ENCODE measurements around the gene SH3PXD2A.

SH3PXD2A gene

DNA sequence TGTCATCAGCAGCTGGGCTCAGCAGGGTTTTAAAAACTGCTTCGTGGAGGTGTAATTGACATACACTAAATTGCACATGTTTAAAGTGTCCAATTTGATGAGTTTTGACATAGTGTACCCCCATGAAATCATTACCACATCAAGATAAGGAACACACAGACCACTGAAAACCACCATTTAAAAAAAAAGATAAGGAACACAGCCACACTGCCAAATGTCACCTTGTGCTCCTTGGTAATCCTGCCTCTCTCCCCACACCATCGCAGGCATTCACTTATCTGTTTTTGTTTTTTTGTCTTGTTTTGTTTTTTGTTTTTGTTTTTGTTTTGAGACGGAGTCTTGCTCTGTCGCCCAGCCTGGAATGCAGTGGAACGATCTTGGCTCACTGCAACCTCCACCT, 286.9 kb downstream of the SH3PXD2A start:
- DNase-seq (ENCODE audit: low read depth in 1 of 2, low spot score in 1 of 2) = no peak

DNA sequence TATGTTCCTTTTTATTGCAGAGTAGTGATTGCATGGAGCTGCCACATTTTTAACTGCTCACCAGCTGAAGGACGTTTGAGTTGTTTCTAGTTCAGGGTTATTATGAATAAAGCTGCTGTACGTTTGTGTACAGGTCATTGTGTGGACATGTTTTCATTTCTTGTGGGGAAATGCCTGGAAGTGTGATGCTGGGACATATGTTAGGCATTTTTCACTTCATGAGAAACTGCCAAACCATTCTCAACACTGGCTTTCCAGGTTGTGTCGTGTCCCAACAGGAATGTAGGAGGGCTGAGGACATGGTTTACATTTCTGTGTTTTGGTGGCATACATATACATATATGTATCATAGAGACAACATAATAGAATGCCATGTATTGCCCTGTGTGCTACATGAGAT, 288.8 kb downstream of the SH3PXD2A start:
- DNase-seq (ENCODE audit: low read depth in 1 of 2, low spot score in 1 of 2) = no peak

DNA sequence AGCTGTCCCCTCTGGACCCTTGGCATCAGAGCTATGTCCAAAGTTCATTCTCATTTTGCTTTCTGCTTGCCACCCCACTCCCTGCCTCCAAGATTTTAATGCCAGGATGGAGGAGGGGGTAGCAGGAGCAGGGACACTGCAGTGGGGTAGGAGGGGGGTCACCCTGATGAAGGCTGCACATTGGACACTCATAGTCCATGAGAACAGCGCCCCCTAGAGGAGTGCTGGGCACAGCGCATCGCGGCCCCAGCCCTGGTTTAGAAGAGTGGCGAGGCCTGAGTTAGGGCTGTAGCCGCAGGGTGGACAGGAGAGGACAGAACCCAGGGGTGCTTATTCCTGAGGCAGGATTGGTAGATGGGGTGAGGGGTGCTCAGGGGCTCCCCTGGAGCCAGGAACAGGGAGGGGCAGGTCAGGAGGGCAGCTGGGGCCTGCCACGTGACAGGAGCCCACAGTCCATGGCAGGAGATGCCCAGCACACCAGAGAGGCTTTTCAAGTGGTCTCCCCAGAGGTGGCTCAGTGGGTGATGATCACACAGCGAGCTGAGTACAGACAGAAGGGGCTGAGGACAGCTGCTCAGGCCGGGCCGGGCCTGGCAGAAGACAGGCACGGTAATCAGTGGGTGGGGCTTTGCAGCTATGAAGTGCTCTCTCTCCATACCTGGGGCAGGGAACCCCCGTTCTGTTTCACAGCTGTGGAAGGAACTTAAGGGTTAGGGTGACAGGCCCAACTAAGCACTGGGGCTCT, 290.4 kb downstream of the SH3PXD2A start:
- no peak for DNase-seq (ENCODE audit: low read depth in 1 of 2, low spot score in 1 of 2)

DNA sequence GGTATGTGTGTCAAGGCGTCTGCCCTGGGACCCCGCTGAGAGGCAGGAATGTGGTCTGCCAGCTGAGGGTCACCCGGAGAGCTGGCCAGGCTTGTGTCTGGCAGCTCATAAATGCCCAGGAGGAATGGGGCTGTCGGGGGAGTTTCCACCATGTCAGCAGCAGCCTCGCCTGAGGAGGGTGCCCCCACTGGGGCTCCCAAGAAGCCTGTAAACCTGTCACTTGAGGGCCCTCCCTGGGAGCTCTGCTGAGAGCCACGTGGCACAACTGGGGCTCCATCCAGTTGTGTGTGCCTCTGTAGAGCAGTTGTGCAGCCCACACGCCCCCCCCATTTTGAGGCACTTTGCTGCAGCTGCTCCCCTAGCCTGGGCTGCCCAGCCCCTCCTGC, 291.3 kb downstream of the SH3PXD2A start:
- DNase-seq (ENCODE audit: low read depth in 1 of 2, low spot score in 1 of 2) = no peak

DNA sequence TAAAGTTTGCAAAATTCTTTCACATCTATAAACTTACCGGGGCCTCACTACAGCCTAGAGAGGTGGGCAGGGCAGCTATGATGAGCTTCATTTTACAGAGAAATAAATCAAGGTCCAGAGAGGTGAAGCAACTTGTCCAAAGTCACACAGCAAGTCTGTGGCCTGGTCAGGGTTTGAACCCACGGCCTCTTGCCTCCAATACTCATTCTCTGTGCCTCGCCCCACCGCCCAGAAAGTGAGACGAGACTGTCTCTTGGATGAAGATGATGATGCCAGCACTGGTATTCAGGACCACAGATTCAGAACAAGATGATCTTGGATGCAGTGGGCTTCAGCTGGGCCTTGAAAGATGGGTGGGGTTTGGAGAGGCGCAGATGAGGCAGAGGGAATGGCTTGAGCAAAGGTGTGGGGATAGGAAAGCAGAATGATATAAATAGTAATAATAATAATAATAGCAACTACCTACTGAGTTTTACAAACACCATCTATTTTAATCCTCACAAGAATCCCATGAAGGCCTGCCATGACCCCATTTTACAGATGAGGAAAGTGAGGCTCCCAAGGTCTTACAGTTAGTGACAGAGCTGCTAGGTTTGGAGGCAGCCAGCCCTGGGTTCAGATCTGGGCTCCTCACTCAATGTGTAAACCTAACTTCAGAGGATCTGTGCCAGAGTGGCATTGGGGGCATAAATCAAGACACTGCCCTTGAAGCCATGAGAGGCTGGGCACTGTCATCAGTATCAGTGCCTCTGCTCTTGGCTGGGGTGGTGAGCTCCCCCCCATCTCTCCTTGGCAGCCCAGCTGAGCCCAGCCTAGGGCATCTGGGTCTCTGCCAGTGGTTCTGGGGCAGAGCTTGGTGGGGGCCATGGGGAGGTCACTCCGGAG, 291.9 kb downstream of the SH3PXD2A start:
- DNase-seq (ENCODE audit: low read depth in 1 of 2, low spot score in 1 of 2) = no peak

DNA sequence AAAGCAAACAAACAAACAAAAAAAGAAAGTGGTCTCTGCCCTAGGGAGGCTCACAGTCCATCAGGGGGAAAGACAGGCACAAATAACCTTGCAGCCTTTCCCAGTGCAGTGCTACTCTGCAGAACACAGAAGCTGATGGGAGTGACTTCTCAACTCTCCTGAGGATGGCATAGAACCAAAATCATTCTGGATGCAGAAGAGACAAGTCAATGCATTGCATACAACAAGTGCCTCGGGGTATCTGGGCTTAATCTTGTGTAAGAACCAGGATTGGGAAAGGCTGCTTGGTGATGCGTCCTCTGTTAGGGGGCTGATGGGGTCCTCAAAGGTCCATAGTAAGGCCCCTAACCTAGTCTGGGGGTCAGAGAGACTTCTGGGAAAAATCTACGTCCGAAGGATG, 293.0 kb downstream of the SH3PXD2A start:
- no peak for DNase-seq (ENCODE audit: low read depth in 1 of 2, low spot score in 1 of 2)

DNA sequence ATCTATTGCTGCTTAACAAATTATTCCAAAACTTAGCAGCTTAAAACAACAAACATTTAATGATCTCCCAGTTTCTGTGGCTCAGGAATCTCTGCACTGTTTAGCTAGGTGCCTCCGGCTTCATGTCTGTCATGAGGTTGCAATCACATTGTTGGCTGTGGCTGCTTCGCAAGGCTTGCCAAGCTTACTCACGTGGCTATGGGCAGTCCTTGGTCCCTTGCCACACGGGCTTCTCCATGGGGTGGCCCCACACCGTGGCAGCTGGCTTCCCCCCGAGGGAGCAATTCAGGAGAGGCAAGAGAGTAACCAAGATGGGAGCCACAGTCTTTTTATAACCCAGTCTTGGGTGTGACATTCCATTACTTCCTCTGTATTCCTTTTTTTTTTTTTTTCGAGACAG, 294.5 kb downstream of the SH3PXD2A start:
- no peak for DNase-seq (ENCODE audit: low read depth in 1 of 2, low spot score in 1 of 2)

DNA sequence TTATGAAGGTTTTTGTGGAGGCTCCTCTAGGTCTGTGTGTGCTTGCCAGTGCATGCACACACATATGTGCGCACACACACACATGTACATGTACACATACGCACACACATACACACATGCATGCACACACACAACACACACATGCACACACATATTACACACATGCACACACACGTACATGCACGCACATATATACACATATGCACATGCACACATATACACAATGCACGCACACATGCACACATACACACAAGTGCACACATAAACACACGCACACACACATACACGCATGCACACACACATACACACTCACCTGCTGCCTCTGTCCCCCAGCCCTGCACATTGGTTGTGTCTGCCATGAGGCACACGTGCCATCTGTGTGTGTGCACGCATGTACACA, 295.6 kb downstream of the SH3PXD2A start:
- no peak for DNase-seq (ENCODE audit: low read depth in 1 of 2, low spot score in 1 of 2)

DNA sequence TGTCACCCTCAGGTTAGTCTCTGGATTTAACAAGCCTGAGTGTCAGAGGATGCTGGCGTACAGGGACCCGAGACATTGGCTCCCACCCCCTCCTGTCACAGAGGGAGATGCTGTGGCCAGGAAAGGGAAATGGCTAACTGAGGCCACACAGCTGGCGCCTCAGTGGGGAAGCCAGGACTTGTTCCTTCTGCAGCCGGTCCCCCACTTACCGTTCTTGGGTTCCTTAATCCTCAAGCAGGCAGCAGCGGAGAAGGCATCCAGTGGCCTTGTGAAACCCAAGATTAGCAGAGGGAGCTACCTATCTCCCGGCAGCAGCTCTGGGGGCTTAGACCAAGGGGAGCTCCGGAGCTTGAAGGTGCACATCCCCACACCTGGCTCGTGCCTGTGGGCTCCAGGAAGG, 296.5 kb downstream of the SH3PXD2A start:
- DNase-seq (ENCODE audit: low read depth in 1 of 2, low spot score in 1 of 2) = no peak

DNA sequence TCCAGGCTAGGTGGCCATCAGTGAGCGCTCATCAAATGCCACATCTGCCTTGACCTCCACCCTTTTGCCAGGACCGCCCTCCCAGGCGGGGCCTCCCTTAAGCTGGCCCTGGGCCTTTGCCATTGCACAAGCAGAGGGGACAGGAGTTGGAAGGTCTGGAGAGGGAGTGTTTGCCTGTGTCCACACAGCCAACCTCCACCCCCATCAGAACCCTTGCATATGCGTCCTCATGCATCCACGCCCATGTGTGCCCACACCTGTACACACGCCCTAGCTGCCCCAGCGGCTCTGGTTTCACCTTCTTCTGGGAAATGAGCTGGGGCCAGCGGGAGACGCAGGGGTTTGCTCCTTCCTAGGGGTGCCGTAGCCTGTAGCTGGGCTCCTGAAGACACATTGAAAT, 297.9 kb downstream of the SH3PXD2A start:
- no peak for DNase-seq (ENCODE audit: low read depth in 1 of 2, low spot score in 1 of 2)

DNA sequence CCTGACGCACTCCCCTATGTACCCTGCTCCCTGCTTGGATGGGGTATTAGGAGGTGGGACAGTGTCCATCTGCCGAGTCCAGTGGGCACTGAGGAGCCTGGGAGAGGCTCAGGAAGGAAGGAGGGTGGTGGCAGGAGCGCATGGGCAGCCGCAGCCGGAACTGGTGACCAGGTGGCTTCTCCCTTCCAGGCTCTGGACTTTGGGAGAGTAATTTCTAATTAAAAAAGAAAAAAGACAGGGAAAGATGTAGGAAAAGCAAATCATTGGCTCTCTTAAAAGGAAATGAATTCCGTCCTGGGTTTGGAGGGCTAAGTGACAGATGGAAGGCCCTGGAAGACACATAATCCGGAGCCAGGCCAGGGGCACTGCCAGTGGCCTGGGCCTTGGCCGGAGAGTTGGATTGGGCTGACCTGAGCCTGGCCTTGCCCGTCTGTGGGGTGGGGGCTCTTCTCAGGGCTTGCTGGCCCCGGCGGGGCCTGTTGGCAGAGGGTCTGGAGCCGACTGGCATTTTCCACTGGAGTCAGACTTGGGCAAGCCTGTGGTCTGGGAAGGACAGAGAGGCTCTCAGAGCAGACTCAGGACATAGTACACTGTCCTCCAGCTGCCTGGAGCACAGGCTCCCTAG, 298.9 kb downstream of the SH3PXD2A start:
- no peak for DNase-seq (ENCODE audit: low read depth in 1 of 2, low spot score in 1 of 2)

DNA sequence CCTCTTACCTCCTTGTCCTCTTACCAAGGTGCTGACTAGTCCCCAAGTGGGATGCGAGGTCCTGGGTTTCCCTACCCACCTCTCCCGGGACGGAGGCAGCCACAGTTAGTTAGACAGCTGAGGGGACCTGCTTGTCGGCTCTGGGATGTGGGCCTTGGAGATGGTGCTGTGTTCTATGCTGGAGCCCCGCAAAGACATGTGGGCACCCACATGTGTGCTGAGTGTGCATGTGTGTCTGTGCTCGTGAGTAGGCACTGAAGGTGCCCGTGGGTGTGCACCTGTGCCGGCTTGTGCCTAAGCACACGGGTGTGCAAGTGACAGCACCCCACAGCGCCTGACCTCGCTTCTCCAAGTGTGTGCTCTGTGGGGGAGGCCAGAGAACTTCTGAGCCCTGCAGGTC, 299.7 kb downstream of the SH3PXD2A start:
- DNase-seq (ENCODE audit: low read depth in 1 of 2, low spot score in 1 of 2) = no peak

DNA sequence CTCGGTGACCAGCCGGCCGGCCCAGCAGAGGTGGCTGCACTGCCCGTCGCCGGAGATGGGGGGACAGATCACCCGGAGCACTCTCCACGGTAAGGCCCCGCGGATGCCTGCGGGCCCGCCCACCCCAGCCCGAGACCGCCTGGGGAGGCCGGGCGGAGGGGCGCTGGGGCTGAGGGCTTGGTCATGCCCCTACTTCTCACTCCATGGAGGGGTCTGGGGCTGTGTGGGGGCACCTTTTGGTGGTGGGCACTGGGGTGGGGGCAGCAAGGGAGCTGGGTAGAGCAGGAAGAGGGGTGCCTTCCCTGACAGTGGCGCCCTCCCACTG, 300.1 kb downstream of the SH3PXD2A start:
- no peak for DNase-seq (ENCODE audit: low read depth in 1 of 2, low spot score in 1 of 2)

DNA sequence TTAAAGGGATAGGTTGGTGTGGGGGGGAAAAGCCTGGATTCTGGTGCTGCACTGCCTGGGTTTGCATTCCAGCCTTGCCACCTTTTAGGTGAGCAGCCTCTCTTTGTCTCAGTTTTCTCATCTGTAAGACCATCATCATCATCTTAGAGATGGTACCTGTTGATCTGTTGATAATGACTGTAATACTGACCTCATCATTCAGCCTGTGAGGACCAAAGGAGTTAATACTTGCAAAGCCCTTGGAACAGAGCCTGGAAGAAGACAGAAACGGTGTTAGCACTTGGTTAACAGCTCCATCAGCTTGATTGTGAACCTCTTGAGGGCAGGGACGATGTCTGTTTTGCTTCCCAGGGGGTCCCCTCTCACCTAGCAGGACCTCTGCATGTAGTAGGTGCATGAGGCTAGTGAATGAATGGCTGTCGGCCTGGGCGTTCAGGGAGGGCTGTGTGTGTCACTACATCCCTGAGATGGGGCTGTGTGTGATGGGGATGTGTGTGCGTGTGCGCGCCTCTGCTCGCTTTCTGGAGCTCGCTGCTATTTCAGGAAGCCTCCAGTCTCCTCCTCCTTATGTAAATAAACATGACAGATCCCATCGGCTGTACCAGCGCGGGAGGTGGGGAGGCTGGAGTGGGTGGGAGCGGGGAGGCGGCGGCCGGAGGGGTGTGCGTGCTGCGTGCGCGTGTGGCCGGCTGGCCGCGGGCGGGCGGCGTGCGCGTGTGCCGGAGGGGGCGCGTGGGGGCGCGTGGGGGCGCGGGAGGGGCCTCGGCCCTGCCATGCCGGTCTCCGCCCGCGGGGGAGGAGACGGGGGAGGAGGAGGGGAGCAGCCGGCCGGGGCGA, 300.7 kb downstream of the SH3PXD2A start:
- DNase-seq (ENCODE audit: low read depth in 1 of 2, low spot score in 1 of 2) = no peak

DNA sequence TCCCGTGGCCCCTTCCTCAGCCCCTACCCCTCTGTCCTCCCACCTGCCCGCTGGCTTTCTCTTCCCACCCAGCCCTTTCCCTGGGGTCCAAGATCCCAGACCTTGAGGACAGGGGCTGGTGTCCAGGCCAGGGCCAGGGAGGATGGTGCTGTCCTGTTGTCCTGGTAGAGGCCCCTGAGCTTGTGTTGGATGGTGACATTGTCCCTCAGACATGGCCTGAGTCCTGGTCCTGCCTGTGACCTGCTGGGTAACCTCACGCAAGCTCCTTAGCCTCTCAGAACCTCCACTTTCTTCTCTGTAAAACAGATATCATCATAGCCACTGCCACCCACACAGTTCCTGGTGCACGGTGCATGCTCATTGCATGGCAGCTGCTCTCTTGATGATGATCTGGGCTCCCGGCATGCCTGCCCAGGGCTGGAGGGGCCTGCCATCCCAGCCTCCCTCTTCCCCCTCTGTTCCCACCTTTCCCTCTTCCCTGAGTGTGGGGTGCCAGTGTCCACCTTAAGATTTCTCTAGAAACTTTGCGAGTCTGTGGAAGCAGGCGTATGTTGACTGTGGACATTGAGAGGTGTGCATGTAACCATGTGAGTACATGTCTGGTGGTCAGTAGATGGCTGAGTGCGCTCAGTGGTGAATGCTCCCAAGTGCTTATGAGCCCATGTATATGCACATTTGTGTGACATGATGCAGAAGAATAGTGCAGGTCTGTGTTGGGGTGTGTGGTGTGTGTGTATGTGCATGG, 301.5 kb downstream of the SH3PXD2A start:
- DNase-seq (ENCODE audit: low read depth in 1 of 2, low spot score in 1 of 2) = peak in 1 of 2 donors; percentile 5

DNA sequence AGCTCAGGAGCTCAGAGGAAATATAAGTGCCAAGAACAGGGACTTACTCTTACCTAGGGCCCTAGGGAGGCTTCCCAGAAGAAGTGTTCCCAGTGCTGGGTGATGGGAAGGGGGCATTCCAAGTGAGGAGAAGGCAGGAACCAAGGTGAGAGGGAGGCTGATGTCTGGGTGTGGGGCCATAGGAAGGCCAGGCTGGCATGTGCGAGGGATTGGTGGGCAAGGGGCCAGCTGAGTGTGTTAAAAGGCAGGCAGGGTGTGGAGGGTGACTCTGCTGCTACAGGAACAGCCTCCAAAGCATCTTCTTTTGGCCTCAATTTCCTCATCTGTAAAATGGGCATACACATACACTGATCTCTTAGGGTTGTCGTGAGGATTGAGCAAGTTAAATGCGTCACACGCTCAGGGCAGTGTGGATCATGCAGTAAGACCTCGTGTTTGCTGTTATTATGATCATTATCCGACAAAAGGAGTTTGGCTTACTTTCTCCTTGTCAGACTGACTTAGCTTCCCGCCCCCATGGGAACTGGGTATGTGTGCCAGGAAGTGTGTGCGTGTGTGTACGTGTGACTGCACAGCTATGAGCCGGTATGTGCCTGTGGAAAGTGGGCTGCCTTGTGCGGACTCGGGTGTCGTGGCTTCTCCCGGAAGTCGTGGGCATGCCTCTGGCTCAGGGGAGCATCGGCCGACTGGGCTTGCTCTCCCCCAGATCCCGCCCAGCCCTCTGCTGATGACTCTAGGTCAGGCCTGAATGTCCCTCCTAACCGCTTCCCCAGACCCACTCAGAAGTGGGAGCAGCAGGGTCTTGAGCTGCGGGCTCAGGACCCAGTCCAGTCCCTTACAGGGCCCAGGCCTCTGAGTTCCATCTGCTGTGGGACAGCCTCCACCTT, 302.3 kb downstream of the SH3PXD2A start:
- DNase-seq (ENCODE audit: low read depth in 1 of 2, low spot score in 1 of 2) = no peak

DNA sequence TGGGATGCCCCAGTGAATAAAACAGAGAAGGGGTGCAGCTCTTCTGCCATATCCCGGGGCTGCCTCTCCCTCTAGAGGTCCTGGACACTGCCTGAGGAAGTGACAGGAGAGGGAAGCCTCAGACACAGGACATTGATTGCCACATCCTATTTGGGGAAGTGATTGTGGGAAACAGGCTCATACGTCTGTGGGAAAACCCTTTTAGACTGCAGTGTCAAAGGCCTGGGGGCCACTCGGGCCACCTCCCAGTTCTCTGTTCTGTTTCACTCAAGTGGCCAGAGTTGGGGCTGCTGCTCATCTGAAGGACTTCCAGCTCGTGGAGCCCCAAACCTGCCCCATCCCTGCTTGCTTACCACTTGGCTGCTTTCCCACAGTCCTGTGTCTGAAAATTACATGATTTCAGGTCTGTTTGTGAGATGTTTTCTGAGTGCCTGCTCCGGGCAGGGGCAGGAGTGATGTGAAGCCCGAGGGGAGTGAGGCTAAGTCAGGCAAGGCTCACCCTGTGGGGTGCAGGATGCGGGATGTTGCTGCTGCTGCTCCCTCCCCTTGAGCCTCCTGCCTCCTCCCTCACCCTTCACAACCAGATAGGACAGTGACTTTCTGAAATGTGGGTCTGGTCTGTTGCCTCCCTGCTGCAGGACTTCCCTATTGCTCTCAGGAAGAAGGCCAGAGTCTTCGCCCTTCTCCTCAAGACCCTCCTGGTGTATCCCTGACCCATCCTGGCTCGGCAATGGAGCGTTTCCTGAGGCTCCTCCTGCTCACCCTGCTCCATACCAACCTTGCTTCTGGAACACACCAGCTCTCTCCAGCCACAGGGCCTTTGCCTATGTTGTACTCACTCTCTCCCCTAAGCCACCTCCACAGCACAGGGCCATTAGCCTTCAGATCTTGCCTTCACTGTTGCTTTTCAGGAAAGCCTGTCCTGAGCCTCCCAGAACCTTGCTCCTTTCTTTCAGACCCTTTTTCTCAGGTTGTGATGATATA, 303.5 kb downstream of the SH3PXD2A start:
- no peak for DNase-seq (ENCODE audit: low read depth in 1 of 2, low spot score in 1 of 2)

DNA sequence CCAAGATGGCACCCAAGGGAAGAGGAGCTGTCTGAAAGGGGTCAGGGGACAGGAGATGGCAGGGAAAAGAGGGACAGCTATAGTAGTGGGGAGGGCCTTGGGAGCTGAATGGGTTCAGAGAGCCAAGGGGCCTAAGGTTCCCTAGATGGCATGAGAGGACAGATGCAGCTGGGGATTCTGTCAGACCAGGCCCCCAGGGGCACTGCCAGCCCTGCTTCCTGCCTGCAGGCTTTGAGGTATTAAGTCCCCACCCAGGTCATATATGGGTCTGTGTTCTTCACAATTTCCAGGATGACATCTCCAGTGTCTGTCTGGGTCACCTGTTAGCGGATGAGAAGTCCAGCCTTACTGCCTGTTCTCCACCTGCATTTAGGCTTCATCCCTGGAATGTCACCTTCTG, 305.1 kb downstream of the SH3PXD2A start:
- no peak for DNase-seq (ENCODE audit: low read depth in 1 of 2, low spot score in 1 of 2)

DNA sequence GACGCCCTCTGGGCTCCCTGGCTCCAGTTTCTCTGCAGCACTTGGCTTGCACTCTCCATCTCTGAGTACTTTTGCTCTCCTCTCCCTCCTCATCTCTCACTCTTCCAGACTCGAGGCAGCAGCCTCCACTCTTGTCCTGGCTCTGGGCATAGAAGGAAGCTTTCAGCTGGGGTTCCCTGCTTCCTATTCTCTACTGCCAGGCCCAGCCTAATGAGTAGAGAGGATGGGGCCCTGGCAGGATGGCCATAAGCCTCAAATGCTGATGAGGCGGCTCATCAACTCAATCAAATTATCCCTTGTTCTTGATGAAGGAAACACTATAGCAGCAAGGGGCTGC, 306.1 kb downstream of the SH3PXD2A start:
- DNase-seq (ENCODE audit: low read depth in 1 of 2, low spot score in 1 of 2) = no peak
